Smooth muscle cell (in vitro differentiated cells): ENCODE data around the gene RPS15A. TPM values are rescaled to one million over a fixed set of nuclear protein-coding genes. Genes with fewer than 3 reads are reported as not detected.
"Not testable (repeated sequence)": the region's sequence is repeated elsewhere in the genome, so short reads cannot be mapped to it uniquely, and the experiment has no call there.

Experiments
- DNase-seq: peaks from one replicate; lab custom pipeline; 2025; ENCODE audit not compliant: unreplicated experiment; lab: John Stamatoyannopoulos, UW
- H2AFZ ChIP-seq: fragments of 200-600 bp; sonication (generic); 2 replicates; pipeline ENCODE4 v1.6.0; 2016; ENCODE audit warnings: antibody characterized with exemption, low read depth, mild to moderate bottlenecking
- H3F3A ChIP-seq: fragments of 200-600 bp; sonication (generic); 2 replicates; pipeline ENCODE4 v1.6.0; 2017; ENCODE audit warnings: antibody characterized with exemption, low read depth
- H3K27ac ChIP-seq: fragments of 200-600 bp; sonication (generic); 2 replicates; pipeline ENCODE4 v1.5.1; 2016; ENCODE audit warnings: low read depth, mild to moderate bottlenecking
- H3K27me3 ChIP-seq: fragments of 200-600 bp; sonication (generic); 2 replicates; pipeline ENCODE4 v1.6.1; 2016; ENCODE audit warnings: low read depth, mild to moderate bottlenecking
- H3K36me3 ChIP-seq: fragments of 200-600 bp; sonication (generic); 2 replicates; pipeline ENCODE4 v1.5.1; 2016; ENCODE audit warnings: low read depth
- H3K4me1 ChIP-seq: fragments of 200-600 bp; sonication (generic); 2 replicates; pipeline ENCODE4 v1.5.1; 2016; ENCODE audit warnings: low read depth
- H3K4me2 ChIP-seq: fragments of 200-600 bp; sonication (generic); 2 replicates; pipeline ENCODE4 v1.6.0; 2016; ENCODE audit warnings: mild to moderate bottlenecking
- H3K4me3 ChIP-seq: fragments of 200-600 bp; sonication (generic); 2 replicates; pipeline ENCODE4 v1.5.1; 2016; ENCODE audit warnings: mild to moderate bottlenecking
- H3K79me2 ChIP-seq: fragments of 200-600 bp; sonication (generic); 2 replicates; pipeline ENCODE4 v1.6.0; 2016; ENCODE audit warnings: low read depth, mild to moderate bottlenecking
- H3K9ac ChIP-seq: fragments of 200-600 bp; sonication (generic); 2 replicates; pipeline ENCODE4 v1.6.0; 2016; ENCODE audit warnings: low read depth
- H3K9me3 ChIP-seq: fragments of 200-600 bp; sonication (generic); replicated peaks from 2 replicates; pipeline ENCODE4 v1.5.1; 2016; ENCODE audit warnings: low read depth
- H4K20me1 ChIP-seq: fragments of 200-600 bp; sonication (generic); 2 replicates; pipeline ENCODE4 v1.6.0; 2016; ENCODE audit warnings: low read depth
- WGBS: methylation state at CpG from one replicate; pipeline ENCODE4 v1.1.7; 2016; ENCODE audit warnings: low lambda C conversion rate; 5-methylcytosine and 5-hydroxymethylcytosine counted together
- polyA plus RNA-seq: library from polyadenylated mRNA; unstranded; fragments of >200 nt; fragmentation: Nextera tagmentation; extraction: Ambion mirVana; gene quantifications from 2 replicates; pipeline ENCODE4 v1.2.1, GENCODE V29; 2016
- total RNA-seq: library from RNA; depleted of rRNA; stranded (reverse); fragments of >200 nt; gene quantifications from 2 replicates; pipeline ENCODE4 v1.2.3, GENCODE V29; 2014

Gene RPS15A
- total and polyA plus RNA-seq, 2 experiments from 2014 or later = 589 to 3,271 TPM

GRCh38 chr16:18740027-18740426 lies 50.1 kb downstream of the RPS15A start:
- not testable (repeated sequence) for H3K36me3 ChIP-seq, H3K27ac ChIP-seq, H3K79me2 ChIP-seq, DNase-seq, H3K27me3 ChIP-seq, H3K4me3 ChIP-seq, H3K9me3 ChIP-seq, H3K9ac ChIP-seq, H2AFZ ChIP-seq, H3K4me1 ChIP-seq, H3F3A ChIP-seq, H4K20me1 ChIP-seq, H3K4me2 ChIP-seq
- WGBS = 29% methylated on average over 1 of the region's 3 CpGs

GRCh38 chr16:18738768-18739167 lies 51.4 kb downstream of the RPS15A start:
- H3F3A ChIP-seq, H3K9ac ChIP-seq, H3K9me3 ChIP-seq, H3K4me2 ChIP-seq, DNase-seq, H3K27me3 ChIP-seq, H3K4me1 ChIP-seq, H3K27ac ChIP-seq, H2AFZ ChIP-seq, H3K4me3 ChIP-seq, H3K36me3 ChIP-seq, H3K79me2 ChIP-seq, H4K20me1 ChIP-seq: not testable (repeated sequence)
- WGBS = 83% methylated on average over 4 of the region's 4 CpGs

GRCh38 chr16:18734279-18734678 lies 55.9 kb downstream of the RPS15A start:
- not testable (repeated sequence) for H3K4me1 ChIP-seq, DNase-seq, H2AFZ ChIP-seq, H4K20me1 ChIP-seq, H3K79me2 ChIP-seq, H3K36me3 ChIP-seq, H3K4me3 ChIP-seq, H3K27ac ChIP-seq, H3F3A ChIP-seq, H3K4me2 ChIP-seq, H3K27me3 ChIP-seq, H3K9ac ChIP-seq, H3K9me3 ChIP-seq
- WGBS = 96% methylated on average over 18 of the region's 27 CpGs

Other genes starting within 250 kb of the RPS15A start
- 67.7 and 87.1 TPM in 2 replicates for gene NOMO2, start 228.2 kb downstream of the RPS15A start, total RNA-seq
- gene NOMO2, start 228.2 kb downstream of the RPS15A start, polyA plus RNA-seq = 114 and 125 TPM in 2 replicates
- 166 and 205 TPM in 2 replicates for gene ARL6IP1, start 11.2 kb upstream of the RPS15A start, total RNA-seq
- gene ARL6IP1, start 11.2 kb upstream of the RPS15A start, polyA plus RNA-seq = 87.3 and 90.6 TPM in 2 replicates
- 43.2 and 45.4 TPM in 2 replicates for gene SMG1, start 136.1 kb upstream of the RPS15A start, total RNA-seq
- 4.9 and 15.8 TPM in 2 replicates for gene SMG1, start 136.1 kb upstream of the RPS15A start, polyA plus RNA-seq
- 1.4 and 1.7 TPM in 2 replicates for gene TMC7, start 193.6 kb upstream of the RPS15A start, total RNA-seq
- 0.54 and 1.0 TPM in 2 replicates for gene TMC7, start 193.6 kb upstream of the RPS15A start, polyA plus RNA-seq